Activated naive CD4-positive, alpha-beta T cell treated with anti-CD3 and anti-CD28 coated beads, Interleukin-2, amount 10 ng/mL, durations not matched to agents 7 days and 5 days (primary cell): Measurements from ENCODE around the gene COPS7A.

ENCODE experiments used
- CTCF ChIA-PET: fragments of 350-600 bp; sonication (Branson Sonifier 250); formaldehyde crosslinking; loops from one replicate; lab custom pipeline; 2021; ENCODE audit warnings: antibody characterized with exemption; lab: Charles Lee
- DNase-seq: peaks from one replicate; pipeline ENCODE4 v3.0.0-alpha.2; 2020
- H3K27ac Mint-ChIP-seq: one replicate; pipeline ENCODE4 v1.8.0; 2021; ENCODE audit warnings: mild to moderate bottlenecking, moderate library complexity, mixed read lengths
- H3K27me3 Mint-ChIP-seq: one replicate; pipeline ENCODE4 v1.8.0; 2021; ENCODE audit warnings: mild to moderate bottlenecking, mixed read lengths
- H3K36me3 Mint-ChIP-seq: one replicate; pipeline ENCODE4 v1.8.0; 2021; ENCODE audit warnings: mixed read lengths
- H3K4me1 Mint-ChIP-seq: one replicate; pipeline ENCODE4 v1.8.0; 2021; ENCODE audit warnings: mixed read lengths
- H3K4me3 Mint-ChIP-seq: one replicate; pipeline ENCODE4 v1.8.0; 2021; ENCODE audit warnings: mild to moderate bottlenecking, moderate library complexity, mixed read lengths
- H3K9me3 Mint-ChIP-seq: one replicate; pipeline ENCODE4 v1.8.0; 2021; ENCODE audit warnings: mixed read lengths

The COPS7A gene

GRCh38 chr12:6764011-6764828 is 40.4 kb downstream of the COPS7A start:
- Mint-ChIP-seq H3K27ac (no peak overlapping the region), H3K4me3 (peak overlapping the region; percentile 19), H3K9me3 (no peaks in the 10 kb centered on the region), H3K36me3 (peaks cover 4% of the 10 kb centered on the region), H3K4me1 (peaks cover 39% of the 10 kb centered on the region), H3K27me3 (peaks cover 88% of the 10 kb centered on the region)
- CTCF ChIA-PET = interaction anchor here (5.8 kb wide), 1 partner anchor 14 kb away, joined by 63 read pairs; no protein-coding TSS in a partner anchor
- DNase-seq = peak; percentile 64

- H3K4me1 Mint-ChIP-seq = peaks cover 39% of the 10 kb centered on the region
- H3K9me3 Mint-ChIP-seq = no peaks in the 10 kb centered on the region
- CTCF ChIA-PET = interaction anchor here (1.2 to 5.8 kb wide), 3 partner anchors 11 to 27 kb away, joined by 4 to 63 read pairs (median 44); partner anchors contain the start of gene MLF2
- DNase-seq = no peak
- H3K36me3 Mint-ChIP-seq = peaks cover 4% of the 10 kb centered on the region
- H3K27me3 Mint-ChIP-seq = peaks cover 88% of the 10 kb centered on the region
- peak overlapping the region; percentile 68 for H3K4me3 Mint-ChIP-seq
- H3K27ac Mint-ChIP-seq = no peak overlapping the region
Measured at GRCh38 chr12:6765048-6765633, 41.3 kb downstream of the COPS7A start.

- CTCF ChIA-PET = interaction anchor here (0.7 to 5.8 kb wide), 16 partner anchors 8 to 339 kb away, joined by 3 to 63 read pairs (median 4); partner anchors contain the start of genes CD4, MLF2 and USP5
- Mint-ChIP-seq H3K9me3 (no peaks in the 10 kb centered on the region), H3K36me3 (peaks cover 4% of the 10 kb centered on the region), H3K4me1 (peaks cover 40% of the 10 kb centered on the region), H3K27me3 (peaks cover 95% of the 10 kb centered on the region), H3K27ac (no peak within 1 kb of the TSS), H3K4me3 (peak within 1 kb of the TSS; percentile 85)
- peak; percentile 54 for DNase-seq
Measured at GRCh38 chr12:6765634-6766581, 42.1 kb downstream of the COPS7A start, which contains the start of gene PTMS. PTMS (plus strand) TSS chr12:6766363; CDS start chr12:6766706, 343 bp downstream.

- CTCF ChIA-PET = interaction anchor here (0.7 to 5.8 kb wide), 17 partner anchors 9 to 340 kb away, joined by 3 to 63 read pairs (median 3); partner anchors contain the start of genes CD4, MLF2 and USP5
- Mint-ChIP-seq H3K27me3 (peaks cover 96% of the 10 kb centered on the region), H3K4me1 (peaks cover 49% of the 10 kb centered on the region), H3K9me3 (no peaks in the 10 kb centered on the region), H3K27ac (no peak overlapping the region), H3K36me3 (peaks cover 4% of the 10 kb centered on the region), H3K4me3 (peak overlapping the region; percentile 85)
- DNase-seq = peak; percentile 70
Measured at GRCh38 chr12:6766651-6767349, 43.0 kb downstream of the COPS7A start.

- Mint-ChIP-seq H3K36me3 (peaks cover 4% of the 10 kb centered on the region), H3K27me3 (peaks cover 96% of the 10 kb centered on the region), H3K4me3 (peak overlapping the region; percentile 85), H3K9me3 (no peaks in the 10 kb centered on the region), H3K27ac (peak overlapping the region; percentile 46), H3K4me1 (peaks cover 56% of the 10 kb centered on the region)
- DNase-seq = no peak
- CTCF ChIA-PET = interaction anchor here (0.8 to 5.8 kb wide), 13 partner anchors 10 to 341 kb away, joined by 3 to 63 read pairs (median 4); partner anchors contain the start of genes CD4, MLF2 and USP5
Measured at GRCh38 chr12:6767353-6768319, 43.8 kb downstream of the COPS7A start.

DNA sequence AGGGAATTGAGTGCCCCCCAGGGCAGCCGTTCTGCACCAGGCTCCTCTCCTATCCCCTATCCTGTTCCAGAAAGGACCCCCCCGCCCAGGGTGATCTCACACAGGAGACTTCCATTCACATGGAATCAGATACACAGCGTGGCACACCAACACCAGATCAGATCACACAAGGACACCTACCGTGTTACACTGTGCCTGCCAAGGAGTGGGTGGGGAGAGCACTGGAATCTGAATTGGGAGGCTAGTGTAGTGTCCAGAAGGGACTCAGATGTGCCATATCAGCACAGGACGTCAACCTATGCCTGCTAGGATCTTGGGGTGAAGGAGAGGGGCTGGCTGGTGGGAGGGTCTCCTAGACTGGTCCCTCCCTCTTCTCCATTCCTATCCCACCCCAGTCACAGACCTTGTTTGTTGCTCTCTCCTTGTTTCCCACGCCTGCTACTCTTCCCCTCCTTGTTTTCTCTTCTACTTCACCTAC is 44.6 kb downstream of the COPS7A start:
- no peaks in the 10 kb centered on the region for H3K9me3 Mint-ChIP-seq
- peaks cover 96% of the 10 kb centered on the region for H3K27me3 Mint-ChIP-seq
- H3K27ac Mint-ChIP-seq = peak overlapping the region; percentile 11
- no peak for DNase-seq
- H3K4me1 Mint-ChIP-seq = peaks cover 64% of the 10 kb centered on the region
- H3K4me3 Mint-ChIP-seq = peak overlapping the region; percentile 85
- CTCF ChIA-PET = interaction anchor here (4.0 to 5.8 kb wide), 2 partner anchors 10 to 14 kb away, joined by 44 to 63 read pairs; partner anchors contain the start of gene MLF2
- H3K36me3 Mint-ChIP-seq = peaks cover 4% of the 10 kb centered on the region

- Mint-ChIP-seq H3K36me3 (peaks cover 4% of the 10 kb centered on the region), H3K27me3 (peaks cover 96% of the 10 kb centered on the region), H3K4me3 (no peak overlapping the region), H3K27ac (no peak overlapping the region), H3K4me1 (peaks cover 65% of the 10 kb centered on the region), H3K9me3 (no peaks in the 10 kb centered on the region)
- no peak for DNase-seq
- CTCF ChIA-PET = interaction anchor here (1.1 to 5.8 kb wide), 2 partner anchors 9 to 15 kb away, joined by 5 to 63 read pairs; partner anchors contain the start of gene MLF2
Measured at GRCh38 chr12:6768990-6769389, 45.1 kb downstream of the COPS7A start.

DNA sequence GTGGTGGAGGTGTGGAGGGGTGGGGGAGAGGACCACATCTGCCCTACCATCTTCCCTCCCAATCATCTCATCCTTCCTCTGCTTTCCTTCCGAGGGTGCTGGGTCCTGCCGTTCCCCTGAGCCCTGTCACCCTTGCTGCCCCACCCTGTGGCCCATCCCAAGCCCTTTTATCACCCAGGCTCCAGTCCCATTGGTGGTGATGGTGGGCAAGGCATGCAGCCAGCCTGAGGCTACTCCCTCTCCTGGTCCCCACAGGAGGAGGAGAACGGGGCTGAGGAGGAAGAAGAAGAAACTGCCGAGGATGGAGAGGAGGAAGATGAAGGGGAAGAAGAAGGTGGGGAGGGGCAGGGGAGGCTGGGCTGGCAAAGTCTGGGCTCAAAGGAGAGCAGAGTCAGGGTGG is 45.8 kb downstream of the COPS7A start:
- DNase-seq = no peak
- Mint-ChIP-seq H3K4me1 (peaks cover 64% of the 10 kb centered on the region), H3K4me3 (no peak overlapping the region), H3K36me3 (peaks cover 4% of the 10 kb centered on the region), H3K27me3 (peaks cover 96% of the 10 kb centered on the region), H3K9me3 (no peaks in the 10 kb centered on the region), H3K27ac (no peak overlapping the region)
- CTCF ChIA-PET = interaction anchor here (0.9 to 5.8 kb wide), 3 partner anchors 8 to 17 kb away, joined by 3 to 63 read pairs (median 5); partner anchors contain the start of gene MLF2

DNA sequence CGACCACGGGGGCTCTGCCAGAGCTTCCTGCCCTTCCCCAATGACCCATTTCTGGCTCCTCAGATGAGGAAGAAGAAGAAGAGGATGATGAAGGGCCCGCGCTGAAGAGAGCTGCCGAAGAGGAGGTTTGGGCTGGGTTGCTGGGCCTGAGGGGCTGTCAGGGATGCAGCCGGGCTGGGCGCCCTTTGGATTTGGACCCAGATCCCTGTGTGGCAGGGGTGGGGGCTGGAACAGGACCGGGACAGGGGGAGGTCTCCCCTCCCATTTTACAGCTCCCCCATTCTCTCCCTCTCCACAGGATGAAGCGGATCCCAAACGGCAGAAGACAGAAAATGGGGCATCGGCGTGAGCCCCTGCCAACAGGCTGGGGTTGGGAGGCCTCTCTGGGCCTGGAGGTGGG is 46.2 kb downstream of the COPS7A start:
- H3K27me3 Mint-ChIP-seq = peaks cover 96% of the 10 kb centered on the region
- no peak overlapping the region for H3K27ac Mint-ChIP-seq
- H3K36me3 Mint-ChIP-seq = peaks cover 4% of the 10 kb centered on the region
- no peak overlapping the region for H3K4me3 Mint-ChIP-seq
- CTCF ChIA-PET = interaction anchor here (0.9 to 5.8 kb wide), 7 partner anchors 8 to 66 kb away, joined by 3 to 63 read pairs (median 3); partner anchors contain the start of gene MLF2
- no peak for DNase-seq
- H3K9me3 Mint-ChIP-seq = no peaks in the 10 kb centered on the region
- H3K4me1 Mint-ChIP-seq = peaks cover 66% of the 10 kb centered on the region

DNA sequence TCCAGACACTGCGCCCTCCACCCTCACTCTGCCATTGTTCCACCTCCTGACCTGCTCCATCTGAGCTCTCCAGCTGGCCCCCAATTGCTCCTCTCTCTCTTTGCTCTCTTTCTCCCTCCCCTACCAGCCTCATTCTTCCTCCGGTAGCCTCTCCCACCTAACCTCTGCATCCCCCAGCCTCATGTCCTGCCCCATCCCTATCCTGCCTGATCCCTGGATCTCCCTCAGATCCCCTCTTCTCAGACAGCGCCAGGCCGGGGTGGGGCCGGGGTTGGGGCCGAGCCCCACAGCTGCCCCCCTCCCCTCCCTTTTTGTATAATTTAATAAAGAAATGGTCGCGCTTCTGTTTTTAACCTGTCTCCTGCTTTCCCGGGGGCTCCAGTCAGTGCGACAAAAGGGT is 46.8 kb downstream of the COPS7A start:
- Mint-ChIP-seq H3K36me3 (no peaks in the 10 kb centered on the region), H3K4me3 (no peak overlapping the region), H3K27me3 (peaks cover 96% of the 10 kb centered on the region), H3K4me1 (peaks cover 66% of the 10 kb centered on the region), H3K27ac (no peak overlapping the region), H3K9me3 (no peaks in the 10 kb centered on the region)
- CTCF ChIA-PET = interaction anchor here (0.9 to 1.9 kb wide), 7 partner anchors 11 to 65 kb away, joined by 3 to 5 read pairs (median 3); no protein-coding TSS in a partner anchor
- DNase-seq = no peak

DNA sequence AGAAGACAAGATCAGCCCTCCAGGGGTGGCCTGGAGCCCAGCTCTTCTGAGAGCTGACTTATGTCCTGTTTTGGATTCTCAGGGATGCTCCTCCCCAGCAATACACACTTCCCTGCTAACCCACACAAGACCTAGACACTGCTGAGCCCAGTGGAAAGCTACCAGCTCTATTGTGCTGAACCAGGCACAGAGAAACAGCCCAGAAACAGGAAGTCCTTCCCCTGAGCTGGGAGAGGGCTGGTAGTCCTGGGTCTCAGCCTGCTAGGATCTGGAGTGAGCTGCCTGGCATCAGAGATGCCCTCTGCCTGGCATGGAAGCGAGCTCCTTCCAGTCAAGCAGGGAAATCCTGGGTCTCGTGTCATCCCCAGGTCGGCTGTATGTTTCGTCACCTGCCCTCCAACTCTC is 47.2 kb downstream of the COPS7A start:
- no peaks in the 10 kb centered on the region for H3K9me3 Mint-ChIP-seq
- no peak overlapping the region for H3K27ac Mint-ChIP-seq
- peaks cover 65% of the 10 kb centered on the region for H3K4me1 Mint-ChIP-seq
- H3K4me3 Mint-ChIP-seq = no peak overlapping the region
- no peaks in the 10 kb centered on the region for H3K36me3 Mint-ChIP-seq
- DNase-seq = no peak
- CTCF ChIA-PET = interaction anchor here (0.6 to 1.9 kb wide), 9 partner anchors 11 to 365 kb away, joined by 3 to 7 read pairs (median 4); partner anchors contain the start of gene MLF2
- peaks cover 95% of the 10 kb centered on the region for H3K27me3 Mint-ChIP-seq
